Ishikawa (cell line): ENCODE measurements around the gene TAF1A.

Experiments used
- CEBPB ChIP-seq: IDR thresholded peaks from 2 replicates; pipeline ENCODE4 v1.6.1; 2012
- CREB1 ChIP-seq: IDR thresholded peaks from 2 replicates; pipeline ENCODE4 v1.6.1; 2012; ENCODE audit warnings: low read depth
- EGR1 ChIP-seq: IDR thresholded peaks from 2 replicates; pipeline ENCODE4 v1.6.1; 2012
- EP300 ChIP-seq: IDR thresholded peaks from 2 replicates; pipeline ENCODE4 v1.6.1; 2012; ENCODE audit warnings: borderline replicate concordance
- FOXM1 ChIP-seq: IDR thresholded peaks from 2 replicates; pipeline ENCODE4 v1.6.1; 2012; ENCODE audit warnings: low read depth, borderline replicate concordance
- MAX ChIP-seq: IDR thresholded peaks from 2 replicates; pipeline ENCODE4 v1.6.1; 2012
- NFIC ChIP-seq: IDR thresholded peaks from 2 replicates; pipeline ENCODE4 v1.6.1; 2012
- RAD21 ChIP-seq: IDR thresholded peaks from 2 replicates; pipeline ENCODE4 v1.6.1; 2012; ENCODE audit warnings: low read depth
- REST ChIP-seq: IDR thresholded peaks from 2 replicates; pipeline ENCODE4 v1.6.1; 2012; ENCODE audit warnings: low read depth, mild to moderate bottlenecking
- TAF1 ChIP-seq: IDR thresholded peaks from 2 replicates; pipeline ENCODE4 v1.6.1; 2012; ENCODE audit warnings: low read depth, mild to moderate bottlenecking
- TCF12 ChIP-seq: IDR thresholded peaks from 2 replicates; pipeline ENCODE4 v1.6.1; 2012; ENCODE audit warnings: low read depth
- TEAD4 ChIP-seq: IDR thresholded peaks from 2 replicates; pipeline ENCODE4 v1.6.1; 2012
- YY1 ChIP-seq: IDR thresholded peaks from 2 replicates; pipeline ENCODE4 v1.6.1; 2012; ENCODE audit warnings: low read depth
- ZBTB7A ChIP-seq: IDR thresholded peaks from 2 replicates; pipeline ENCODE4 v1.6.1; 2012; ENCODE audit warnings: low read depth
- TF ChIP-seq, protein P1 (sequence below): IDR thresholded peaks from 2 replicates; pipeline ENCODE4 v1.6.1; 2012

TAF1A gene

GRCh38 chr1:222629921-222630535 is 40.3 kb upstream of the TAF1A start:
- TF ChIP-seq REST: no peak
- no peak for TF ChIP-seq TEAD4
- TF ChIP-seq CREB1: no peak
- TF ChIP-seq FOXM1: no peak
- no peak for TF ChIP-seq EP300
- TF ChIP-seq CEBPB: no peak
- TF ChIP-seq, protein P1, sequence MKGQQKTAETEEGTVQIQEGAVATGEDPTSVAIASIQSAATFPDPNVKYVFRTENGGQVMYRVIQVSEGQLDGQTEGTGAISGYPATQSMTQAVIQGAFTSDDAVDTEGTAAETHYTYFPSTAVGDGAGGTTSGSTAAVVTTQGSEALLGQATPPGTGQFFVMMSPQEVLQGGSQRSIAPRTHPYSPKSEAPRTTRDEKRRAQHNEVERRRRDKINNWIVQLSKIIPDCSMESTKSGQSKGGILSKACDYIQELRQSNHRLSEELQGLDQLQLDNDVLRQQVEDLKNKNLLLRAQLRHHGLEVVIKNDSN: no peak
- TF ChIP-seq TAF1: no peak
- TF ChIP-seq MAX: no peak
- TF ChIP-seq NFIC: no peak
- no peak for TF ChIP-seq TCF12
- no peak for TF ChIP-seq RAD21

DNA sequence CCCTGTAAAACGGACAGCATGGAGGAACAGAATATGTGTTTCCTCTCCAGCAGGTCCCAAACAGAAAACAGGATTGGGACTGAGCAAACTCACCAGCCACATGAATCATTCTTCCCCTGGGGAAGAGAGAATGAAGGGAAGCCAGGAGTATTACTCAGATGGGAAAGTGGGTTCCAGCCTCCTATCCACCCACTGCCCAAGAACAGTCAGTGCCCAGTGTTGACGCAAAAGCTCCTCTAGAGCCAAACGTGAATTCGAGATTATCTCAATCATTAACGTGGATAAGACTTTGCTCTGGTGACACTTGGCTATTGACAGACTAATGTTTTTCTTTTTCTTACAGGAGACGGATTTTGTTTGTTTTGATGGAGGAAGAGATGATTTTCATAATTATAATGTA is 37.5 kb upstream of the TAF1A start:
- no peak for TF ChIP-seq NFIC
- TF ChIP-seq RAD21: no peak
- TF ChIP-seq, protein P1: no peak
- TF ChIP-seq REST: no peak
- TF ChIP-seq CREB1: no peak
- no peak for TF ChIP-seq MAX
- TF ChIP-seq FOXM1: no peak
- TF ChIP-seq TEAD4: no peak
- TF ChIP-seq ZBTB7A: no peak
- TF ChIP-seq EP300: no peak
- no peak for TF ChIP-seq YY1
- TF ChIP-seq TCF12: no peak

- no peak for TF ChIP-seq TCF12
- TF ChIP-seq RAD21: no peak
- no peak for TF ChIP-seq NFIC
- TF ChIP-seq CREB1: no peak
- TF ChIP-seq, protein P1: no peak
- TF ChIP-seq MAX: no peak
- TF ChIP-seq ZBTB7A: no peak
- TF ChIP-seq TEAD4: no peak
- TF ChIP-seq EGR1: no peak
- TF ChIP-seq TAF1: no peak
- TF ChIP-seq CEBPB: no peak
- TF ChIP-seq YY1: no peak
- TF ChIP-seq EP300: no peak
- TF ChIP-seq FOXM1: no peak
- TF ChIP-seq REST: no peak
Measured at GRCh38 chr1:222624214-222624613, 34.5 kb upstream of the TAF1A start.

GRCh38 chr1:222623458-222623857 is 33.7 kb upstream of the TAF1A start:
- TF ChIP-seq EGR1 (no peak), CREB1 (no peak), RAD21 (no peak), EP300 (no peak), YY1 (no peak), TCF12 (no peak), TEAD4 (no peak), CEBPB (no peak), MAX (no peak), ZBTB7A (no peak), REST (no peak), NFIC (no peak), TAF1 (no peak), FOXM1 (no peak)
- TF ChIP-seq, protein P1: no peak
